CD4-positive, alpha-beta T cell (primary cell): ENCODE measurements around the gene BANP. TPM values are rescaled to one million over a fixed set of nuclear protein-coding genes. Genes with fewer than 3 reads are reported as not detected.

Source experiments
- ATAC-seq: fragments of 200-7000 bp; cut with Tn5 transposase; one replicate; pipeline ENCODE4 v1.10.0; 2022; ENCODE audit warnings: mild to moderate bottlenecking; ENCODE audit not compliant: poor library complexity
- CTCF ChIA-PET: fragments of 350-600 bp; sonication (Branson Sonifier 250); formaldehyde crosslinking; loops from one replicate; lab custom pipeline; 2021; ENCODE audit warnings: antibody characterized with exemption, inconsistent platforms; lab: Charles Lee
- POLR2A ChIA-PET: fragments of 350-600 bp; sonication (Branson Sonifier 250); formaldehyde crosslinking; loops from one replicate; lab custom pipeline; 2021; ENCODE audit warnings: antibody characterized with exemption, inconsistent platforms; lab: Charles Lee
- DNase-seq, 14 experiments: peaks; one replicate each; pipeline ENCODE4 v3.0.0-alpha.2; 2013 to 2020; ENCODE audit warnings: mixed read lengths in 2 of 14
- H3K27ac ChIP-seq, 2 donors: one replicate each; pipeline versions ENCODE4 v1.5.1 to v1.7.0; 2013; ENCODE audit warnings: low read length in 2 of 2, low read depth in 1 of 2, mild to moderate bottlenecking in 1 of 2
- H3K27me3 ChIP-seq, 2 experiments: 1 replicate in 1 of 2; 2 replicates in 1 of 2; pipeline versions ENCODE4 v1.6.1 to v1.7.0; 2013; ENCODE audit warnings: low read length in 2 of 2, control low read depth in 1 of 2, mild to moderate bottlenecking in 1 of 2, moderate library complexity in 1 of 2; ENCODE audit not compliant: insufficient read depth in 2 of 2, control insufficient read depth in 1 of 2
- H3K36me3 ChIP-seq: one replicate; pipeline ENCODE4 v1.6.1; 2013; ENCODE audit warnings: low read length, control low read depth; ENCODE audit not compliant: insufficient read depth
- H3K4me1 ChIP-seq: one replicate; pipeline ENCODE4 v1.6.1; 2013; ENCODE audit warnings: low read length, control low read depth; ENCODE audit not compliant: insufficient read depth
- H3K4me3 ChIP-seq: one replicate; pipeline ENCODE4 v1.5.1; 2013; ENCODE audit warnings: mild to moderate bottlenecking, low read length, moderate library complexity
- H3K9me3 ChIP-seq, 2 experiments: 1 replicate in 1 of 2; 2 replicates in 1 of 2; pipeline versions ENCODE4 v1.6.1 to v1.7.0; 2013; ENCODE audit warnings: low read length in 2 of 2, mild to moderate bottlenecking in 2 of 2, control low read depth in 1 of 2, moderate library complexity in 1 of 2; ENCODE audit not compliant: control insufficient read depth in 1 of 2, insufficient read depth in 1 of 2
- H3K27ac Mint-ChIP-seq: one replicate; pipeline ENCODE4 v1.8.0; 2020; ENCODE audit warnings: mixed read lengths
- H3K27me3 Mint-ChIP-seq: one replicate; pipeline ENCODE4 v1.8.0; 2021; ENCODE audit warnings: mixed read lengths
- H3K36me3 Mint-ChIP-seq: one replicate; pipeline ENCODE4 v1.8.0; 2021; ENCODE audit warnings: low read depth, mixed read lengths
- H3K4me1 Mint-ChIP-seq: one replicate; pipeline ENCODE4 v1.8.0; 2021; ENCODE audit warnings: low read depth, mixed read lengths
- H3K4me3 Mint-ChIP-seq: one replicate; pipeline ENCODE4 v1.8.0; 2020; ENCODE audit warnings: mild to moderate bottlenecking, mixed read lengths
- H3K9me3 Mint-ChIP-seq: one replicate; pipeline ENCODE4 v1.8.0; 2020; ENCODE audit warnings: mixed read lengths
- intact Hi-C, 2 experiments: fragments of 100-400 bp; cut with DNase I in 1 of 2; cut with micrococcal nuclease in 1 of 2; formaldehyde crosslinking; loops; one replicate each; pipeline versions ENCODE4 v1.15.1 to v1.9.0; 2023 to 2025; cut with DNase I, micrococcal nuclease
- total RNA-seq, 174 experiments: library from RNA in 2 of 174; stranded (reverse) in 2 of 174; gene quantifications; one replicate each; pipeline ENCODE4 v1.2.3 and lab custom pipeline; 2021 to 2026
- TF ChIP-seq, protein P1 (sequence below): fragments of 200-600 bp; IDR thresholded peaks from one replicate; pipeline ENCODE4 v1.8.0; 2022; ENCODE audit warnings: antibody characterized with exemption, mild to moderate bottlenecking

Gene BANP
- total RNA-seq, 2 experiments from 2014 or later, result 57.5 to 58.6 TPM

DNA sequence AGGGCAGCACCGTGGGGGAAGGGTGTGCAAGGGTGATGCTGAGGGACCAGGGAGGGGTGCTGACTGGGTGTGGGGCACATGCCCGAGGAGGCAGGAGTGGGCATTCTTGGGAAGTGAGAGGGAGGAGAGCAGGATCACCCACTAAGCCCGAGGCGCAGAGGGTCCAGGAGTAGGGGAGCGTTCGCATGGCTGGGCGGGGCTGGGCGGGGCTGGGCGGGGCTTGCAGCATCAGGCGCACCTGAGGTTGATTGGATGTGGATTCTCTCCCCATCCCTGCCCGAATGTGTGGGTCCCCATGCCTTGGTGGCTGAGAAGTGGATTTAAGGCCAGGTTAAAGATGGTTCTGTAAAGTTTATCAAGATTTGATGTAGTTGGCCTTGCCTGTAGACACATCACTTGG lies 14.2 kb downstream of the BANP start:
- Mint-ChIP-seq H3K4me1 (peaks cover 73% of the 10 kb centered on the region), H3K9me3 (no peaks in the 10 kb centered on the region), H3K27ac (peak overlapping the region; percentile 83), H3K27me3 (no peaks in the 10 kb centered on the region), H3K4me3 (no peak overlapping the region), H3K36me3 (peaks cover 36% of the 10 kb centered on the region)
- CTCF ChIA-PET, result no interaction called here
- POLR2A ChIA-PET, result no interaction called here
- H3K4me1 ChIP-seq, result peaks cover 37% of the 10 kb centered on the region
- no peak overlapping the region for H3K27ac ChIP-seq
- no peaks in the 10 kb centered on the region for H3K27me3 ChIP-seq
- intact Hi-C loops, result no loop called here
- TF ChIP-seq, protein P1, sequence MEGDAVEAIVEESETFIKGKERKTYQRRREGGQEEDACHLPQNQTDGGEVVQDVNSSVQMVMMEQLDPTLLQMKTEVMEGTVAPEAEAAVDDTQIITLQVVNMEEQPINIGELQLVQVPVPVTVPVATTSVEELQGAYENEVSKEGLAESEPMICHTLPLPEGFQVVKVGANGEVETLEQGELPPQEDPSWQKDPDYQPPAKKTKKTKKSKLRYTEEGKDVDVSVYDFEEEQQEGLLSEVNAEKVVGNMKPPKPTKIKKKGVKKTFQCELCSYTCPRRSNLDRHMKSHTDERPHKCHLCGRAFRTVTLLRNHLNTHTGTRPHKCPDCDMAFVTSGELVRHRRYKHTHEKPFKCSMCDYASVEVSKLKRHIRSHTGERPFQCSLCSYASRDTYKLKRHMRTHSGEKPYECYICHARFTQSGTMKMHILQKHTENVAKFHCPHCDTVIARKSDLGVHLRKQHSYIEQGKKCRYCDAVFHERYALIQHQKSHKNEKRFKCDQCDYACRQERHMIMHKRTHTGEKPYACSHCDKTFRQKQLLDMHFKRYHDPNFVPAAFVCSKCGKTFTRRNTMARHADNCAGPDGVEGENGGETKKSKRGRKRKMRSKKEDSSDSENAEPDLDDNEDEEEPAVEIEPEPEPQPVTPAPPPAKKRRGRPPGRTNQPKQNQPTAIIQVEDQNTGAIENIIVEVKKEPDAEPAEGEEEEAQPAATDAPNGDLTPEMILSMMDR, result no peak
- H3K4me3 ChIP-seq, result no peak overlapping the region
- no peak for ATAC-seq
- H3K9me3 ChIP-seq, result peaks cover 0 to under 1% of the 10 kb centered on the region in 2 experiments
- no peaks in the 10 kb centered on the region for H3K36me3 ChIP-seq
- no peak for DNase-seq

DNA sequence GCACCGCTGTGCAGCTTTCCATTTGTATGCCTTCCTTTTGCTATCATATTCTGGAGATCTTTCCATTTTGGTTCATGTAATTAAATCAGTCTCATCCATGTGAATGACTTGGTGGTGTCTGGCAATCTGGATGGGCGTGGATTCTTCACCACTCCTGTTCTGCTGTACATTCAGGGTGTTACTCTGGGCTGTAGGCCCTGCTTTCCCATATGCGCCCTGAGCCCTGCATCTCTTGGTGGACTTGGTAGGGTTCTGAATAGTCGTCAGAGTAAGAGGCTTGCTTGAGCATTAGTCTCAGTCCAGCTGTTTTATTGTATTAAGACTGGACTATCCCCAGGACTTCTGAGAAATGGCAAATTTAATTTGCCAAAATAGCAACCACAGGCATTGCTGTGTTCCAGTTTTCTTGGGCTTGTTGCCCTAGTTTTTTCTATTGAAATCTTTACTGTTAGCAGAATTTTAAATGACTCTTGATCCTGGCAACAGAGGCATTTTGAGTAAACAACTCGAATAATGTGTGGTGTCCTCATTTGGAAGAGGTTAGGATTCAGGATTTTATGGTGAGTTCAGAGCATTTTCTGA lies 14.9 kb downstream of the BANP start:
- peaks cover 36% of the 10 kb centered on the region for H3K36me3 Mint-ChIP-seq
- H3K27me3 ChIP-seq, result no peaks in the 10 kb centered on the region
- TF ChIP-seq, protein P1, result no peak
- no peaks in the 10 kb centered on the region for H3K9me3 Mint-ChIP-seq
- peaks cover 2% of the 10 kb centered on the region for H3K36me3 ChIP-seq
- H3K4me3 ChIP-seq, result no peak overlapping the region
- peak overlapping the region; percentile 63 for H3K4me3 Mint-ChIP-seq
- no peak for ATAC-seq
- peaks cover 37% of the 10 kb centered on the region for H3K4me1 ChIP-seq
- intact Hi-C loops, result no loop called here
- CTCF ChIA-PET, result no interaction called here
- peaks cover 1 to 8% of the 10 kb centered on the region in 2 experiments for H3K9me3 ChIP-seq
- H3K27me3 Mint-ChIP-seq, result no peaks in the 10 kb centered on the region
- H3K4me1 Mint-ChIP-seq, result peaks cover 66% of the 10 kb centered on the region
- POLR2A ChIA-PET, result interaction anchor here (1.5 to 1.8 kb wide), 2 partner anchors 10 to 14 kb away, joined by 8 read pairs; partner anchors contain the start of gene BANP
- no peak overlapping the region for H3K27ac ChIP-seq
- peak overlapping the region; percentile 80 for H3K27ac Mint-ChIP-seq
- no peak for DNase-seq

DNA sequence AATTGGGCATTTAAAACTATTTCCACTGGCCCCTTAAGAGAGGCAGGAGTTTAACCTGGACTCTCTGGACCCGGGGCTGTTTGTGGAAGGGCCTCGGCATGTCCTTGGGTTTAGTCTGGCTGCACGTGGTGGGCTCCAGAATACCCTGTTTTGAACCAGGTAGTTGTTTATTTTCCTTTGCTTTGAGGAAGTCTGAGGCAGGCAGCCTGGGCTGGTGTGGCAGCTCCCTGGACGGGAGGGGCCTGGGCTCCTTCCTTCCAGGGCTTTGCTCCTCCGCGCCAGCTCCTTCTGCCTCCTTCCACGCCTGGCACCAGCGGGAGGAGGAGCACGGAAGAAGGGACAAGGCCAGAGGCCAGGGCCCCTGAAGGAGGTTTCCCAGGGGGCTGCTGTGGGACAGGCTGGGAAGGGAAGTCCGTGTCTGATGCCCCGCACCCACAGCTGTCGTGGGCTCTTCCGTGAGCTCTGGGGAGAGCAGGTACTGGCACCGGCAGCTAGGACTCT lies 15.5 kb downstream of the BANP start:
- Histone ChIP-seq H3K27me3 (no peaks in the 10 kb centered on the region), H3K36me3 (peaks cover 3% of the 10 kb centered on the region), H3K4me3 (peak overlapping the region; percentile 15), H3K27ac (no peak overlapping the region), H3K9me3 (peaks cover 7 to 12% of the 10 kb centered on the region in 2 experiments), H3K4me1 (peaks cover 37% of the 10 kb centered on the region)
- intact Hi-C loops, result no loop called here
- ATAC-seq, result no peak
- H3K27me3 Mint-ChIP-seq, result no peaks in the 10 kb centered on the region
- ChIA-PET CTCF (no interaction called here), POLR2A (interaction anchor here (1.5 to 1.8 kb wide), 2 partner anchors 10 to 15 kb away, joined by 8 read pairs; partner anchors contain the start of gene BANP)
- peak overlapping the region; percentile 80 for H3K27ac Mint-ChIP-seq
- peaks cover 36% of the 10 kb centered on the region for H3K36me3 Mint-ChIP-seq
- H3K9me3 Mint-ChIP-seq, result peaks cover 4% of the 10 kb centered on the region
- peak overlapping the region; percentile 63 for H3K4me3 Mint-ChIP-seq
- no peak for DNase-seq
- TF ChIP-seq, protein P1, result no peak
- peaks cover 62% of the 10 kb centered on the region for H3K4me1 Mint-ChIP-seq
